ENCODE data around the gene PRKCA. TPM values are rescaled to one million over a fixed set of nuclear protein-coding genes. Genes with fewer than 3 reads are reported as not detected.

Gene PRKCA
- total RNA-seq, 3 donors from 2014 or later = 42.3 to 77.7 (median 56.3) TPM

- DNase-seq (no peak), ATAC-seq (no peak)
- H3K9me3 ChIP-seq = no peaks in the 10 kb centered on the region
- TF ChIP-seq CTCF (IDR thresholded peaks at IDR 0.05) = no peak
- H3K4me1 ChIP-seq (ENCODE audit: low read depth) = no peaks in the 10 kb centered on the region
- H3K4me3 ChIP-seq = no peak overlapping the region
- H3K36me3 ChIP-seq (ENCODE audit: low read depth) = no peaks in the 10 kb centered on the region
- intact Hi-C loops (cut with DNase I, micrococcal nuclease) = no loop called here
Measured at GRCh38 chr17:66795486-66795885, 493.1 kb downstream of the PRKCA start.

DNA sequence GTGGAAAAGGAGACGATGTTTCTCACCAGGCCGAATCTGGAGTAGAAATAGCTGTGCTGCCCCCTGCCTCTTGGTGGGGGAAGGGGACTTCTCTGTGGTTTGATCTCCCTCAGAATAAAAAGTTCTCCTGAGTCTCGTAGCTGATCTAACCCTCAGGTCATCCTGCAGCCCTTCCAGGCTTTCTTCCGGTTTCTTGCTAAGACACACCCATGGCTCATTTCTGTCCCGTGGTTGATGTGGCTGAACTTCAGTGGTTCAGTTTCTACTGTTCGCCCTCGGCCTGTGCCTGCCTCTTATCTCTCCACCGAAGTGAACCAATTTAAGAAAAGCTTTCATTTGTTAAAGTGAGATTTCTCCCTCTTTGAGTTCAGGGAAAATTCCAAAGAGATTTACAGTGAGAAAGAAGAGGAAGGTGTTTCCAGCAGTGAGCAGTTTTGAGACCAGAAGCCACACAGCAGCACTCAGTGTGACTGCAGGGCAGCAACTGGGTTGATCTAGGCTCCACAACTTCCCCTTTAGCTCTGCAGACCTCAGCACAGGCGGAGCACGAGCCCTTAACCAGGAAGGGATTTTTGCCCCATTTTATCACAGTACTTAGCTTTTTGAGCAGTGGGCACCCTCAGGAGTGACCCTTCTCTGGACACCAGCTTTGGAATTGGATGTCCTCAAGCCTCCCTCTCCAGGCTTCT lies 497.6 kb downstream of the PRKCA start:
- no peak for TF ChIP-seq CTCF (IDR thresholded peaks at IDR 0.05)
- Histone ChIP-seq H3K36me3 (ENCODE audit: low read depth) (no peaks in the 10 kb centered on the region), H3K9me3 (no peaks in the 10 kb centered on the region), H3K4me1 (ENCODE audit: low read depth) (no peaks in the 10 kb centered on the region), H3K4me3 (no peak overlapping the region)
- DNase-seq = peak in 1 of 3 donors; percentile 17
- intact Hi-C loops (cut with DNase I, micrococcal nuclease) = no loop called here
- peak; percentile 24 for ATAC-seq

GRCh38 chr17:66803474-66803951 lies 501.1 kb downstream of the PRKCA start:
- intact Hi-C loops (cut with DNase I, micrococcal nuclease) = no loop called here
- no peaks in the 10 kb centered on the region for H3K4me1 ChIP-seq (ENCODE audit: low read depth)
- no peak for ATAC-seq
- H3K36me3 ChIP-seq (ENCODE audit: low read depth) = no peaks in the 10 kb centered on the region
- no peak overlapping the region for H3K4me3 ChIP-seq
- no peak for TF ChIP-seq CTCF (IDR thresholded peaks at IDR 0.05)
- DNase-seq = no peak
- no peaks in the 10 kb centered on the region for H3K9me3 ChIP-seq

DNA sequence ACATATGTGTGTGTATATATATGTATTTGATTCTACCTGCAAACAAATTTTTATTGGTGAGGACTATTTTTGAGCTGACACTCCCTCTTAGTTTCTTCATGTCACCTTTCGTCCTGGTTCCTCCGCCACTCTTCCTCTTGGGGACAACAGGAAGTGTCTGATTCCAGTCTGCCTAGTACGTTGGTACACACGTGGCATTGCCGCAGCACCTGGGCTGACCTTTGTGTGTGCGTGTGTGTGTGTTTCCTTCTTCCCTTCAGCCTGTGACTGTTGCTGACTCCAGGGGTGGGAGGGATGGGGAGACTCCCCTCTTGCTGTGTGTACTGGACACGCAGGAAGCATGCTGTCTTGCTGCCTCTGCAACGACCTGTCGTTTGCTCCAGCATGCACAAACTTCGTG lies 503.2 kb downstream of the PRKCA start:
- intact Hi-C loops (cut with DNase I, micrococcal nuclease) = no loop called here
- H3K4me3 ChIP-seq = no peak overlapping the region
- no peak for TF ChIP-seq CTCF (IDR thresholded peaks at IDR 0.05)
- no peaks in the 10 kb centered on the region for H3K9me3 ChIP-seq
- H3K36me3 ChIP-seq (ENCODE audit: low read depth) = no peaks in the 10 kb centered on the region
- ATAC-seq = peak; percentile 61
- DNase-seq = peak in 1 of 3 donors; percentile 44
- H3K4me1 ChIP-seq (ENCODE audit: low read depth) = no peaks in the 10 kb centered on the region

- intact Hi-C loops (cut with DNase I, micrococcal nuclease) = no loop called here
- no peak for ATAC-seq
- Histone ChIP-seq H3K4me1 (ENCODE audit: low read depth) (no peaks in the 10 kb centered on the region), H3K9me3 (no peaks in the 10 kb centered on the region), H3K36me3 (ENCODE audit: low read depth) (no peaks in the 10 kb centered on the region), H3K4me3 (no peak overlapping the region)
- DNase-seq = no peak
- no peak for TF ChIP-seq CTCF (IDR thresholded peaks at IDR 0.05)
Measured at GRCh38 chr17:66807182-66807581, 504.8 kb downstream of the PRKCA start.
